HCT116 (cell line): ENCODE results near the gene BTBD9. TPM values are rescaled to one million over a fixed set of nuclear protein-coding genes. Genes with fewer than 3 reads are reported as not detected.

Experiments
- ATAC-seq: fragments of 200-7000 bp; cut with Tn5 transposase; 2 replicates; pipeline ENCODE4 v1.9.1; 2020; ENCODE audit warnings: mild to moderate bottlenecking, moderate library complexity
- BruUV-seq: library from RNA; stranded (reverse); fragments of 400-500 nt; replicated peaks from 2 replicates; lab custom pipeline; 2021; lab: Mats Ljungman, UMichigan
- CTCF ChIA-PET: fragments of 300-600 bp; sonication (Branson Sonifier 250); formaldehyde crosslinking; loops from one replicate; lab custom pipeline; 2021; ENCODE audit warnings: antibody characterized with exemption; lab: Charles Lee
- POLR2A ChIA-PET: fragments of 300-600, 350-600 bp; sonication (Branson Sonifier 250); formaldehyde crosslinking; loops from one replicate; lab custom pipeline; 2021; ENCODE audit warnings: antibody characterized with exemption; lab: Charles Lee
- RAD21 ChIA-PET, 2 experiments: fragments of 300-600 bp; sonication (Branson Sonifier 250); formaldehyde crosslinking; loops; one replicate each; lab custom pipeline; 2023; ENCODE audit warnings: low total read pairs in 2 of 2; ENCODE audit not compliant: uncharacterized antibody in 2 of 2, unreplicated experiment in 2 of 2, low non-redundant PET in 1 of 2; lab: Charles Lee
- DNase-seq: peaks from one replicate; pipeline ENCODE4 v3.0.0-alpha.2; 2010; ENCODE audit warnings: low read depth, low spot score
- H2AFZ ChIP-seq: fragments of 200-600 bp; shearing (Covaris generic), sonication (generic); 2 replicates; pipeline ENCODE4 v1.6.1; 2017; ENCODE audit warnings: low read depth, mixed run types, mixed read lengths, antibody characterized with exemption, low read length; ENCODE audit not compliant: poor library complexity, severe bottlenecking
- H3K27ac ChIP-seq: 2 replicates; pipeline ENCODE4 v1.5.1; 2012; ENCODE audit warnings: low read depth, low read length
- H3K27me3 ChIP-seq: fragments of 200-600 bp; sonication (generic); 2 replicates; pipeline ENCODE4 v1.6.1; 2016; ENCODE audit warnings: mixed run types, low read length, mixed read lengths; ENCODE audit not compliant: insufficient read depth
- H3K36me3 ChIP-seq, 2 experiments: fragments of 200-500 bp in 1 of 2; fragments of 200-600 bp in 1 of 2; sonication (Bioruptor generic) in 1 of 2; sonication (generic) in 1 of 2; 2 replicates each; pipeline versions ENCODE4 v1.5.1 to v1.6.1; 2014 to 2016; ENCODE audit warnings: low read length in 2 of 2, inconsistent platforms in 1 of 2, mixed read lengths in 1 of 2, mixed run types in 1 of 2; ENCODE audit not compliant: insufficient read depth in 2 of 2, control insufficient read depth in 1 of 2
- H3K4me1 ChIP-seq, 2 experiments: fragments of 200-600 bp in 1 of 2; sonication (generic) in 1 of 2; 2 replicates each; pipeline versions ENCODE4 v1.5.1 to v1.6.1; 2012 to 2017; ENCODE audit warnings: low read length in 2 of 2, inconsistent platforms in 1 of 2, mild to moderate bottlenecking in 1 of 2, mixed read lengths in 1 of 2, mixed run types in 1 of 2, moderate library complexity in 1 of 2; ENCODE audit not compliant: insufficient read depth in 2 of 2, control insufficient read depth in 1 of 2
- H3K4me2 ChIP-seq: fragments of 200-600 bp; sonication (generic); 2 replicates; pipeline ENCODE4 v1.6.1; 2017; ENCODE audit warnings: mixed run types, low read length, mixed read lengths
- H3K4me3 ChIP-seq, 2 experiments: fragments of 200-600 bp in 1 of 2; sonication (generic) in 1 of 2; replicated peaks in 1 of 2; 2 replicates each; pipeline ENCODE4 v1.5.1; 2011 to 2016; ENCODE audit warnings: low read length in 2 of 2, control low read depth in 1 of 2, low read depth in 1 of 2, mild to moderate bottlenecking in 1 of 2, mixed read lengths in 1 of 2, mixed run types in 1 of 2
- H3K79me2 ChIP-seq: fragments of 200-600 bp; sonication (generic); 2 replicates; pipeline ENCODE4 v1.6.1; 2017; ENCODE audit warnings: mild to moderate bottlenecking, mixed run types, low read length, moderate library complexity, mixed read lengths; ENCODE audit not compliant: insufficient read depth
- H3K9ac ChIP-seq: fragments of 200-600 bp; sonication (generic); 2 replicates; pipeline ENCODE4 v1.6.1; 2016; ENCODE audit warnings: low read length, mixed read lengths
- H3K9me2 ChIP-seq: fragments of 200-600 bp; sonication (generic), shearing (Covaris generic); 2 replicates; pipeline ENCODE4 v1.6.1; 2017; ENCODE audit warnings: mixed run types, mild to moderate bottlenecking, moderate library complexity; ENCODE audit not compliant: insufficient read depth
- H3K9me3 ChIP-seq, 2 experiments: fragments of 200-500 bp in 1 of 2; fragments of 200-600 bp in 1 of 2; sonication (Bioruptor generic) in 1 of 2; sonication (generic) in 1 of 2; 2 replicates each; pipeline ENCODE4 v1.6.1; 2014 to 2017; ENCODE audit warnings: low read length in 2 of 2, mixed read lengths in 2 of 2, inconsistent platforms in 1 of 2, low read depth in 1 of 2, mild to moderate bottlenecking in 1 of 2, mixed run types in 1 of 2, moderate library complexity in 1 of 2; ENCODE audit not compliant: control insufficient read depth in 1 of 2, insufficient read depth in 1 of 2
- H4K20me1 ChIP-seq: fragments of 200-600 bp; sonication (generic), shearing (Covaris generic); 2 replicates; pipeline ENCODE4 v1.6.1; 2017; ENCODE audit warnings: mixed run types, mild to moderate bottlenecking, moderate library complexity; ENCODE audit not compliant: insufficient read depth
- CEBPB ChIP-seq: IDR thresholded peaks from 2 replicates; pipeline ENCODE4 v1.6.1; 2012; ENCODE audit warnings: low read depth
- EGR1 ChIP-seq: IDR thresholded peaks from 2 replicates; pipeline ENCODE4 v1.6.1; 2012; ENCODE audit warnings: low read depth
- ELF1 ChIP-seq: IDR thresholded peaks from 2 replicates; pipeline ENCODE4 v1.6.1; 2012; ENCODE audit warnings: low read depth, borderline replicate concordance
- POLR2AphosphoS5 ChIP-seq: IDR thresholded peaks from 2 replicates; pipeline ENCODE4 v1.6.1; 2011; ENCODE audit warnings: mild to moderate bottlenecking, low read depth, low read length, moderate library complexity
- RAD21 ChIP-seq: IDR thresholded peaks from 2 replicates; pipeline ENCODE4 v1.6.1; 2012; ENCODE audit warnings: low read depth, mild to moderate bottlenecking
- REST ChIP-seq: IDR thresholded peaks from 2 replicates; pipeline ENCODE4 v1.6.1; 2012; ENCODE audit warnings: low read depth
- SP1 ChIP-seq: IDR thresholded peaks from 2 replicates; pipeline ENCODE4 v1.6.1; 2012; ENCODE audit warnings: low read depth
- SRF ChIP-seq: IDR thresholded peaks from 2 replicates; pipeline ENCODE4 v1.6.1; 2012; ENCODE audit warnings: low read depth
- YY1 ChIP-seq: IDR thresholded peaks from 2 replicates; pipeline ENCODE4 v1.6.1; 2011; ENCODE audit warnings: low read length, low read depth, moderate library complexity, mild to moderate bottlenecking; ENCODE audit not compliant: insufficient replicate concordance; ENCODE audit errors: extremely low read depth
- ZBTB33 ChIP-seq: IDR thresholded peaks from 2 replicates; pipeline ENCODE4 v1.6.1; 2011; ENCODE audit warnings: mild to moderate bottlenecking, low read length, moderate library complexity; ENCODE audit not compliant: insufficient replicate concordance; ENCODE audit errors: extremely low read depth
- ZFX ChIP-seq: fragments of 450-650 bp; IDR thresholded peaks from 2 replicates; pipeline ENCODE4 v1.6.1; 2017
- ZNF274 ChIP-seq: fragments of 200-500 bp; sonication (Bioruptor generic); IDR thresholded peaks from 2 replicates; pipeline ENCODE4 v1.6.1; 2014; ENCODE audit warnings: mild to moderate bottlenecking, low read depth, low read length, inconsistent platforms
- intact Hi-C: fragments of 100-400 bp; cut with micrococcal nuclease; formaldehyde crosslinking; loops from 2 replicates; pipeline ENCODE4 v1.10.0; 2022
- total RNA-seq: library from RNA; stranded (reverse); gene quantifications from one replicate; pipeline ENCODE4 v1.2.1, GENCODE V29; 2021; ENCODE audit not compliant: unreplicated experiment

The BTBD9 gene
- total RNA-seq, 1 experiment from 2014 or later, result 10.9 TPM

DNA sequence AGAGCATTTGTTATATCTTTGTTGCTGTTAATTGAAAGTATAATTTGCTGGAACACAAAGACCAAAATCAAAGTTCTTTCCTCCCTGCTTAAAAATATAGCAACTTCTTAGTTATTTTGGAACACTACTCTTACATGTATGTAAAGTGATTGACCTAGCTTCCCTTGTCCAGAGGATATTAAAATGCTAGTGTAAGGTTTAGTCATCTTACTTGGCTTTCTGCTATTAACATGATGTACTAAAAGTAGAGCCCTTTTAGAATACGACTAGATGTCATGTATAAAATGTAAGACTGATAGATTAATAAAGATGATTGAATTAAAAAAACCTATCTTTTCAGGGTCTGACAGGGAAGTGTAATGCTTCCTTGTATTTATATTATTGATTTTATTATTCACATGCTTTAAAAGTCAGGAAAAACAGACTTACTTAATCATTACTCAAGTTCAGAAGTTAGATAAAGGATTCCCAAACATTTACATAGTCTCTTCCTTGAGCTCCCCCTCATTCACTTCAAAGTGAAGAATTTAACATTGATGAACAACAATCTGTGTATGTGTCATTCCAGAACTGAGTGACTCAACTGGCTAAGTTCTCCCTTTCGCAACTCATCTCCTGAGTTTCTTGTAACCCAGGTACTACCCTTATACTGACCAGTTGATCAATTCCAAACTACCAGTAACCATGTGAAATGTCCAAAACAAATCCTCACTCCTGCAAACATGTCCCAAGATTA, 50.9 kb downstream of the BTBD9 start:
- Histone ChIP-seq H3K9me3 (no peaks in the 10 kb centered on the region), H4K20me1 (no peaks in the 10 kb centered on the region), H3K4me2 (no peak overlapping the region), H3K27me3 (no peaks in the 10 kb centered on the region), H3K9me2 (no peaks in the 10 kb centered on the region), H3K36me3 (no peaks in the 10 kb centered on the region), H3K9ac (no peak overlapping the region), H2AFZ (no peak overlapping the region), H3K4me1 (0 out of 4 replicates have a peak, but pooled peaks cover 0 to 5% of the 10 kb centered on the region in 2 experiments), H3K79me2 (no peaks in the 10 kb centered on the region), H3K27ac (no peak overlapping the region), H3K4me3 (no peak overlapping the region)
- no TSS peak for BruUV-seq
- ChIA-PET RAD21 (no interaction called here), CTCF (no interaction called here), POLR2A (no interaction called here)
- DNase-seq (no peak), ATAC-seq (no peak)
- intact Hi-C loops, result no loop called here
- TF ChIP-seq ELF1, result no peak
- TF ChIP-seq CEBPB, result peak; percentile 74

DNA sequence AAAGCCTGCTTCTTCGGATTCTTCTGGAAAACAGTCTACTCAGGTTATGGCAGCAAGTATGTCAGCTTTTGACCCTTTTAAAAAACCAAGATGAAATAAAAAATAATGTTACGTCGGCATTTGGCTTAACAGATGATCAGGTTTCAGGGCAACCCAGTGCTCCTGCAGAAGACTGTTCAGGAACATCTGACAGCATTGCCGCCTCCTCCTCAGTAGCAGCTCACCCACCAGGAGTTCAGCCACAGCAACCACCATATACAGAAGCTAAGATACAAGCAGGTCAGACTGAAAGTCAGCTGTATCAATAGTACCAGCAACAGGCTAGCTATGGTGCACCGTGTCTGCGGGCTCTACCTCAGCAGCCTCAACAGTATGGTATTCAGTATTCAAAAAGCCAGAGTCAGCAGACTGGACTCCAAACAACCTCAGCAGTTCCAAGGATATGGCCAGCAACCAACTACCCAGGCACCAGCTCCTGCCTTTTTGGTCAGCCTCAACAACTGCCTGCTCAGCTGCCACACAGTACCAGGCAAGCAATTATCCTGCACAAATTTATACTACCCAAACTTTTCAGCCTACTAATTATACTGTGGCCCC, 51.9 kb downstream of the BTBD9 start:
- Histone ChIP-seq H3K79me2 (no peaks in the 10 kb centered on the region), H4K20me1 (no peaks in the 10 kb centered on the region), H3K9me2 (no peaks in the 10 kb centered on the region), H2AFZ (no peak overlapping the region), H3K9ac (no peak overlapping the region), H3K4me3 (no peak overlapping the region), H3K36me3 (no peaks in the 10 kb centered on the region), H3K27me3 (no peaks in the 10 kb centered on the region), H3K4me1 (0 out of 4 replicates have a peak, but pooled peaks cover 0 to 5% of the 10 kb centered on the region in 2 experiments), H3K9me3 (no peaks in the 10 kb centered on the region), H3K27ac (no peak overlapping the region), H3K4me2 (no peak overlapping the region)
- ATAC-seq (no peak), DNase-seq (no peak)
- ChIA-PET CTCF (no interaction called here), POLR2A (no interaction called here), RAD21 (no interaction called here)
- intact Hi-C loops, result no loop called here
- no TSS peak for BruUV-seq
- no peak for TF ChIP-seq REST
- no peak for TF ChIP-seq POLR2AphosphoS5
- TF ChIP-seq YY1, result no peak
- no peak for TF ChIP-seq ZFX
- no peak for TF ChIP-seq RAD21
- TF ChIP-seq SP1, result no peak
- no peak for TF ChIP-seq SRF
- no peak for TF ChIP-seq EGR1
- TF ChIP-seq ZBTB33, result no peak
- no peak for TF ChIP-seq ZNF274
